Eye (tissue), 1 donor: ENCODE data around the gene GLIPR2.
"Not testable (repeated sequence)": the region's sequence is repeated elsewhere in the genome, so short reads cannot be mapped to it uniquely, and the experiment has no call there.

Experiments used
- DNase-seq: peaks from one replicate; pipeline ENCODE4 v3.0.0-alpha.2; 2015

Gene GLIPR2

DNA sequence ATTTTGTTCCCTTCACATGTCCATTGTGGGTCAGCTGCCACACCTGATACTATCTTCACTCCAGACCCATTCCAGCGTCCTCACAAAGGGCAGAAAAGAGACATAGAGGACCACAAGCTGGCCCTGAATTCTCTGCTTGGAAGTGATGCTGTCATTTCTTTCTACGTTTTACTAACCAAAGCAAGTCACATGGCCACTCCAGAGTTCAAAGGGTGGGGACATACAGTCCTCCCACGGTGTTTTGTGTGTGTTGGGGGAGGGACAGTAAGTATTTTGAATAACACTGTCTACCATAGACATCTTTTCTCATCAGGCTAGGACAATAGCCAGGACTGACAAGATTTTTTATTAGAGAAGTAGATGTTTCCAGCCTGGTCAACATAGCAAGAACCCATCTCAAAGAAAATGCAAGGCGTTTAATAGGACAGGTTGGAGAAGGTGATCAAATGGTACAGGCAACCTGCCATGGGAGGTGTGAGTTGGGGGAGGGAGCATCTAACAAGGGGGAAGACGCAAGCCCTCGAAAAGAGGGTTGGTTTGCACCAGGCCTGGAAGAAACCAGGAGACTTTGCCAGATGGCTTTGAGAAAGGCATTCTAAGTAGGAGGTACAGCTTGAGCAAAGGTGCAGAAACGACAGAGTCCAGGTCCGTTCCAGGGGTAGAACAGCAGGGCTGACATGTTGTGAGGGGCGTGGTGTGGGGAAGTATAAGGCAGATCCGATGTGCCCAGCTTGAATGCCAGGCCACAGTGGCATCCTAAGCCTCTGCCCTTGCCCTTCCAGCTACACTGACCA lies 11.3 kb upstream of the GLIPR2 start:
- no peak for DNase-seq

DNA sequence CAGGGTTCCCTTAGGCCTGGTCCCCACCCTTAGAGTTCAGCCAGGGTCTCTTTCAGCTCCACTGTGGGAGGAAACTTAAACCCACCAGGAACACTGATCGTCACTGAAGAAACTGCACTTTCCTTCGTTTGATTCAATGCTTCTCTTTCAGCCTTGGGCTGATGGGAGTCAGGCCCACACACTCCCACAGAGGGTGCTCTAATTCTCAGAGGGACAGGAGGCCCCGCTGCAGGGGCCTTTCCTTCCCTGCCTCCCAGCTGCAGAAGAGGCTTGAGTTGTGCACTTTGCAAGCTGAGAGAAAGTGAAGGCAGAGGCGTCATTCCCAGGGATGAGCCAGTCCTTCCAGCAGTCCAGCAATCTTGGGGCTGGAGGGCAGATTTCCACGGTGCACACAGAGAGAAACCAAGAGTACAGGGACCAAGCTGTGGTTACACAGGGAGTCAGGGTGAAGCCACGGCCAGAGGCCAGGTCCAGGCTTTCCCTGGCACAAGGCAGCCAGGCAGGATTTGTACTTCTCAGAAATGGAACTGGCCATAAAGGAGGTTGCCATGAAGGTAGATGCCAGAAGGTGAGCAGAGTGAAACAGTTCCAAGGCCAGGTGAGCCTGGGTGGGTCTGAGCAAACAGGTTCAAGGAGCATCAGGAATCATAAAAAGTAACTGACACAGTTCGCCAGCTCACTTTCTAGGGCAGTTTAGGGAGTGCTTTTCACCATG lies 10.4 kb upstream of the GLIPR2 start:
- no peak for DNase-seq

DNA sequence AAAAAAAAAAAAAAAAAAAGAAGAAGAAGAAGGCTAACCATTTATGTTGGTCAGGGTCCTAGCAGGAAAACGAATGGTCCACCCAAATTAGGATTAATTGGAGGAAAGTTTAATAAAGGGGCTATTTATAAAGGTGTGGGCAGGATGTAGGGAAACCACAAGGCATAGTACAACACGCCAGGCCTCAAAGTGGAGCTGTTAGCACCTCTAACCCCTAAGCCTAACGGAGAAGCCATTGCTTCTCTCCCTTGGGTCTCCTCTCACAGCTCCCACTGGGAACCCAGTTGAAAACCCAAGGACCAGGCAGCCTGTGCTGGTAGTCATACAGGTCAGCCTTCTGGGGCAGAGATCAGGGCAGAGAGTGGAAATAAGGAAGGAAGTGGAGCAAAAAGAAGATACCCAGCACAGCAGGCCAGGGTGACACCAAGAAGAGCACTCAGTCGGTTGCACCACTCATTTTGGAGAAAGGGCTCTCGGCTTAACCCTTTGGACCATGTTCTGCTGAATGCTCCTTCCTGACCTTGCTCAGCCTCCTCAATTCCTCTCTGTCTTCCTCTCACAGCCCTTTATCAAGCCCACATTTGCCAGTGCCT lies 8.8 kb upstream of the GLIPR2 start:
- no peak for DNase-seq

DNA sequence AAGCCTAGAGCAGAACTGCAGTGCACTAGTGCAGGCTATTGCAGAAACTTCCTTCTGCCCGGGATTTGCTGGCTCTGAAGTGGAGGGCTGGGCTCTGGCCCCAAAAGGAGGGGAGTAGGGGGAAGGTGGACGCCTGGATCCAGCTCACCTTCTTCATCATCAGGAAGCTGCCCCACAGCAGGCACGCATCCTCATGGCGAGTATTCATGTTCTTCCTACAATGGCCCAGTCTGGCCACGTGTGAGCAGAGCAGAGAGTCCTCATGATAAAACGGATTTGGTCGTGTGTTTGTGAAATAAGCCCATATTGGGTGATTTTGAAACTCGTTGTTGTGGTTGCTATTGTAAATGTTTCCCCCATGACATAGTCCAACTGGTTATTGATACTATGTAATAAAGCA lies 8.2 kb upstream of the GLIPR2 start:
- DNase-seq: no peak

DNA sequence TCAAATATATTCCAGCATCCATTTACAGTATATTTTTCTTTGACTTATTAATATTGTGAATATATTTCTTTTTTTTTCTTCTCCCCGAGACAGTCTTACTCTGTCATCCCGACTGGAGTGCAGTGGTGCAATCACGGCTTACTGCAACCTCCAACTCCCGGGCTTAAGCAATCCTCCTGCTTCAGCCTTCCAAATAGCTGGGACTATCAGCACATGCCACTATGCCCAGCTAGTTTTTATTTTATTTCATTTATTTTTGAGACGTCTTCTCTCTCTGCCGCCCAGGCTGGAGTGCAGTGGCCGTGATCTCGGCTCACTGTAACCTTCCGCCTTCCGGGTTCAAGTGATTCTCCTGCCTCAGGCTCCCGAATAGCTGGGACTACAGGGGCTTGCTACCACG lies 7.4 kb upstream of the GLIPR2 start:
- DNase-seq: no peak

DNA sequence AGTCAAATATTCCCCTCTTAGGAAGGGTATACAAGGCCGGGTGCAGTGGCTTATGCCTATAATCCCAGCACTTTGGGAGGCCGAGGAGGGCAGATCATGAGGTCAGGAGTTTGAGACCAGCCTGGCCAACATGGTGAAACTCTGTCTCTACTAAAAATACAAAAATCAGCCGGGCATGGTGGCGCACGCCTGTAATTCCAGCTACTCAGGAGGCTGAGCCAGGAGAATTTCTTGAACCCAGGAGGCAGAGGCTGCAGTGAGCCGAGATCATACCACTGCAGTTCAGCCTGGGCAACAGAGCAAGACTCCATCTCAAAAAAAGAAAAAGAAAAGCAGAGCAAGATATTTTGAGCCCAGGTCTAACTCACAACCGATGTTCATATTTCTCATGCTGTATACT lies 4.9 kb upstream of the GLIPR2 start:
- DNase-seq: not testable (repeated sequence)

DNA sequence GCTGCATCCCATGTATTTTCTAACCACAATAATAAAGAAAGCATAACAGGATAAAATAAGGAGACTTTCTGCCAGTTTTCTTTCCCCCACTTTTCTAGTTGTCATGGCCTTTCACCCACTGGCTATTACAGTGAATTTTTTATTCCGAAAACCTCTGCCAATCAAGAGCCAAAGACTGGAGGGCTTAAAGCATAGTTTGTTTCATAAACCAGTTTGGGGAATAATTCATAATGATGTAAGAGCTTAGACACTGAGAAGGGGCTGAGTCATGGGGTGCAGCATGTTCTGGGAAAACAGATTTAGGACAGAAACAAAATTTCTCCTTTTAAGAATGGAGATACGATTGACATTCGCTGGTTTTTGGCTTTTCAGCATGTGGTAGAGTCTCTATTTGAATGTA lies 4.4 kb upstream of the GLIPR2 start:
- no peak for DNase-seq

DNA sequence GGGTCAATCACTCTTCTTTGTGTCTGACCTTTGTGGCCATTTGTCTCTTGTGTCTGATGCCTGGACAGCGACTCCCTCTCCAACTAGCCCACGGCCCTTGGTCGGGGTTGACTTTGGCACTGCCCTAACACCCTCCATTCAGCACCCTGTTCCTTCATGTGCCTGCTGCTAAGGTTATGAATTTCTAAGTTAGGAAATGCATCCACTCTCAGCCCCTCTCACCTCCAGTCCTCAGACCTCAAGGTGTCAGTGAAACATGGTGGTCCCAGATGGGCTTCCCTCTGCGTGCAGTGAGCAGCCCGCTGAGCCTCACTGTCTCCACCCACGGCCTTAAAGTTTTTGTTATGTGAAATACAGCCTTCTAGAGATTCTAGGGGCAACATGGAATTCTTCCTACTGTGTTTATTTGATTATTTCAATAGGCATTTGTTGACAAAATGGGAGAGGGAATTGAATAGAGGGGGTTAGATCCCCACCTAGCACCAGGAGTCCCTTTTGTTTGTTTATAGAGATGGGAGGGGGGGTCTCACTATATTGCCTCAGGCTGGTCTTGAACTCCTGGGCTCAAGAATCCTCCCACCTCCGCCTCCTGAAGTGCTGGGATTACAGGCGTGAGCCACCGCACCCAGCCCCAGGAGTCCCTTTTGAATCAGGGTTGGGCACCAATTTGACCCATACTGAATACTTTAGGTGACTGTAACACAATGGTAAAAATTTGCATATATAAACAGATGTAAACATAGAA lies 1.6 kb upstream of the GLIPR2 start:
- DNase-seq: no peak

DNA sequence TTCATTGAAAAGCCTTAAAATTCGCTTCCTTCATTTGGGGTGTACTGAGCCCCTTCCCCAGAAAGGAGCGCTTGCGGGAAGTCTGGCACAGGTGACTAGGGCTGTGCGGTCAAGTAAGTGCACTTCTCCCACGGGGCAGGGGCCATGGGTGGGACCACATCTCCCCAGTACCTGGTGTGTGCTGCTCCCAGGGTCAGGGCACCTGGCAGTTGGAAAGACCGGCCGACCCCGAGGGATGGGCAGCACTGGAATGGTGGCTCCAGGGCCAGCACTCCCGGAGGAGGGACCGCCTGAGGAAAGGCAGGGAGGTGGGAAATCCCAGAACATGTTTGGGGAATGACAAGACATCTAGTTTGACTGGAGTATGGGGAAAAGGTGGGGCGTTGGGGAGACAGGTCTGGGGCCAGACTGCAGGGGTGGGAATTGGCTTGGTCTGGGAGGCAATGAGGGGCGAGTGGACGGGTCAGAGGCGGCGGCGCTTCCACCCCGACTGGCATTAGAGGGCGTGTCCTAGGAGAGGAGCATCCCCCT lies 727 bp upstream of the GLIPR2 start:
- DNase-seq: no peak

DNA sequence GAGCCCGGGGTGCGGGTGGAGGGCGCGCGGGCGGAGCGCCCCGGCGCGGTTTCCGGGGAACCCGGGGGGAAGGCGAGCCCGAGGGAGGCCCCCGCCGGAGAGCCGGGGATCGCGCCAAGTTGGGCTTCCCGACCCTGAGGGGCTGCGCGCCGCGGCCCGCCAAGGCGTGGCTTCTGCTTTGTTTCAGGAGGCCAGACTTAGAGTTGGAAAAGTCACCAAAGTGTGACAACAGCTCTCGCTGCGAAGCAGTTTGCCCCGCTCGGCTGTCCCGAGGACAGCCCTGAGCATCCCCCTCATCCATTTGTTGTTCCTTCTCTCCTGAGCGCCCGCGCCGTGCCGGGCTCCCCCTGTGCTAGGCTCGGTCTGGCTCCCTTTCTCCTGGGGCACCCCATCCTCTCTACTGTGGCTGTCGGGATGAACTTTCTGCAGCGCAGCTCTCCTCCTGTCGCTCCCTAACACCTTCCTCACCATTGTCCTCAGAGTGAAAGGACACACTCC lies 410 bp downstream of the GLIPR2 start:
- peak; percentile 60 for DNase-seq

DNA sequence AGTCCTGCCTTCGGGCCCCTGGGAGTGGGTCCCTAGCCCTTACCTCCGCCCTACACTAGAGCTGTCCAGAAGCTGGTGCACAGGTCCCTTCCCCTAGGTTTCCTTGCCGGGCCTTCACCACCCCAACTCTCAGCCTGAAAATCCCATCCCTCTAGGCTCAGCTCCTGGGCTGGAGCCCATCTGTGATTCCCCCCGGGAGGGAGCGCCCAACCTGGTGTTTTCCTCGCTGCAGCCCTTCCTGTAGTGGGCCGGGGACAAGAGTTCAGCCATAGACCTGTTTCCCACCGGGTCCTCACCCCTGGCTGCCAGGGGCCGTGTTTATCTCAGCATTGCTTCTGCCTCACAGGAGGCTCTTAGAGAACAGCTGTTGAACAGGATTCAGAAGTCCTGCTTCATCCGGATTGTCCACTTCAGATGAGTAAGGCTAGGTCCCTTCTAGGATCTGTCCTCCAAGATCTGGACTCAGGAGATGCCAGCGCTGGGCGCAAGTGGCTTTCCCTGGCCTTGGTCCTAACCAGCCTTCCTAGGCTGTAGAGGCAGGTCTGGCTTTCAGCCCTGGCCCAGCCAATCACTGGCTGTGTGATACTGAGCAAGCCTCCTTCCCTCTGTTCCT lies 965 bp downstream of the GLIPR2 start:
- peak; percentile 56 for DNase-seq

DNA sequence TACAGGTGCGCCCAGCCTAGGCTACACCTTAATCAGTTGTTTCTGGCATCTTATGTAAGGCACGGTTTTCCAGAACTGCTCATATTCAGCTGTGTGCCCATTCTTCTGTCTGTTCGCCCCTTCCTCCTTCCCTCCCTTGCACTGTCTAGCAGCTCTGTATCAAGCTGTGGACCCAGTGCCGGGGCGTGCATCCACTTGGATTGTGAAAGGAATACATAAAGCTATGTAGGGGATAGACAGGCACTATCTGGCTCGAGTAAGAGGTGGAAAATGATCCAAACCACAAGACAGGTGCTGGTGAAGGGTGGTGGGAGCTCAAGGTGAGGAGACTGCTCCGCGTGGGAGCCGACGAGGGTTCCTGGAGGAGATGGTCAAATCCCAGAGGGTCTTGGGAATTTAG lies 2.0 kb downstream of the GLIPR2 start:
- no peak for DNase-seq

DNA sequence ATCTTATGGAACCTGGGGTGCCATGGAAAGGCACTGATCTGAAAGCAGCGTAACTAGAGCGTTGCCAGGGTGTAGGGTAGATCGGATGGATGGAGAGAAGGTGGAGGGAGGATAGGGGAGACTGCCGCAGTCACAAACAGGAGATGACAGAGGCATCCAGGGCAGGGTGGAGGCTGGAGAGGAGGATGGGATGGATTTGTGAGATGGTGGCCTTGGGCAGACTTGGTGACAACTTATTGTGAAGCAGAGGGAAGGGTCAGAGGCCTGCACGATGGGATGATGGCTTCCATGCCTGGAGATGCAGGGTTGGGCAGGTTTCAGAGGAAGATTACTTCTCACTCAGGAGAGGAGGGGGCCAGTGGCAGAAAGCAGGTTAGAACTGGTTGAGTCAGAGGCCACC lies 2.4 kb downstream of the GLIPR2 start:
- DNase-seq: no peak

DNA sequence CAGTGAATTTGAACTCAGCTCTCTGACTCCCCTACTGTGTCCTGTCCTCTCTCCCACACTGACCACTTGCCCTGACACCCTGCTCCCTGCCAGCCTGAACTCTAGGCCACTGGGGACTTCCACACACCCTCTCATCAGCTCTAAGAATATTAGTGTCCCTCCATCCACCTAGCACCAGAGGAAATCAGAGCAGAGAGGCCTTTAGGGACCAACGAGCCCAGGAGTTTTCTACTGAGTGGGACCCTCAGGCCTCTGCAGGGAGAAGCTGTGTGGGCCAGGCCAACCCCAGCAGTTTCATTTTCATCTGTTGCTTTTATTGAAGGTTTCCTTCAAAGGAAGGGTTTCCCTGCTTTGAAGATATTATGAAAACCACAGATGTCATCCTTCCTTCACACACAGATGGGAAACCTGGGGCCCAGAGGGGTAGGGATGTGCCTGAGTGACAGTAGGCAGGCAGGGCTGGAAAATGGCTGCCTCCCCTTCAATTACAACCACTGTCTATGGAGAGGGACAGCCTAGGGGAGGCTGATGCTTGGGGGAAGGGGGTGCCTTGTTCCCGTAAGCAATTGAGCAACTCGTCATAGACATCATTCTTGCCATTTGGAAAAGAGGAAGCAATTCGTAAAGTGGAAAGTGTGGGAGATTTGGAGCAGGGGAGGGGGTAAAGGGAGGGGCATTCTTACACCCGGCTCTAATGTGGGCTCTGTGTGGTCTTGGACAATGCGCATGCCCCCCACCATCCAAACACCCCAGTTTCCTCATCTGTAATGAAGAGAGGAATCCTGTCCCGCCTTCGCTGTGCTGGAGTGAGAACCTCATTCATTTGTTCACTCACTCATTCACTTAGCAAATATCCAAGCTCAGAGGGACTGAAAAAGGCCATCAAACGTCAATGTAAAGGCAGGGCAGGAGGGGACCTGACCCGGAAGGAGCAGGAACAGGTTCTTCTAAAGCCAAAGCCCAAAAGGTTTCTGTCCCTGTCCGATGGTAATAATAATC lies 3.9 kb downstream of the GLIPR2 start:
- no peak for DNase-seq

DNA sequence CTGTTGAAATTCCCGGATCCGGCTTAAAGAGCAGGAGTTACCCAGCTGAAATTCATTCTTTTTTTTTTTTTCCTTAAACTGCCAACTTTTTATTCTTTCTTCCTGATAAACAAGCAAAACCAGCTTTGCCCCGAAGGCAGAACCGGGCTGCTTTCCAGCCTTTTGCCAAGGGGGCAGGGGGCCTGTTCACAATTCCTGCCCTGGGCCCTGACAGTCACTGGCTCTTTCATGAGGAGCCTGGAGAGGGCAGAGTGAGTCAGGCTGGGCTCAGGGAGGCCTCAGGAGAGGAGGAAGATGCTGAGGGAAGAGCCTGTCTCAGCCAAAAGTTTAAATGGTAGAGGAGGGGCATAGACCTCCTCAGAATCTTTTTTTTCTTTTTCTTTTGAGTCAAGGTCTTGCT lies 4.8 kb downstream of the GLIPR2 start:
- DNase-seq: no peak

DNA sequence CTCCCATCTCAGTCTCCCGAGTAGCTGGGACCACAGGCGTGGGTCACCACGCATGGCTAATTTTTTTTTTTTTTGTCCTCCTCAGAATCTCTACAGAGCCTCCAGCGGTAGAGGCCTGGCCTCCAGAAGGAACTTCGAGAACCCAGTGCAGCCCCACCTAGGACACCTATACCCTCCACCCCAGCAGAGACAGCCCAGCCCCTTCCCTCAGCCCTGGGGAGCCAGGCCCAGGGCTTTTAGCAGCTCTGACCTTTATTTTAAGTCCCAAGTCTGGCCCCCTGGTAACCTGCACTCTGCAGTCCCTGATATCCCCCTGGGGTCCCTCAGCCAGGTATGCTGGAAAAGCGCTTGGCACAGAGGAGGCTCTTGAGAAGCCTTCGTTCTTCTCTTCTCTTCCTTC lies 5.2 kb downstream of the GLIPR2 start:
- DNase-seq: no peak

DNA sequence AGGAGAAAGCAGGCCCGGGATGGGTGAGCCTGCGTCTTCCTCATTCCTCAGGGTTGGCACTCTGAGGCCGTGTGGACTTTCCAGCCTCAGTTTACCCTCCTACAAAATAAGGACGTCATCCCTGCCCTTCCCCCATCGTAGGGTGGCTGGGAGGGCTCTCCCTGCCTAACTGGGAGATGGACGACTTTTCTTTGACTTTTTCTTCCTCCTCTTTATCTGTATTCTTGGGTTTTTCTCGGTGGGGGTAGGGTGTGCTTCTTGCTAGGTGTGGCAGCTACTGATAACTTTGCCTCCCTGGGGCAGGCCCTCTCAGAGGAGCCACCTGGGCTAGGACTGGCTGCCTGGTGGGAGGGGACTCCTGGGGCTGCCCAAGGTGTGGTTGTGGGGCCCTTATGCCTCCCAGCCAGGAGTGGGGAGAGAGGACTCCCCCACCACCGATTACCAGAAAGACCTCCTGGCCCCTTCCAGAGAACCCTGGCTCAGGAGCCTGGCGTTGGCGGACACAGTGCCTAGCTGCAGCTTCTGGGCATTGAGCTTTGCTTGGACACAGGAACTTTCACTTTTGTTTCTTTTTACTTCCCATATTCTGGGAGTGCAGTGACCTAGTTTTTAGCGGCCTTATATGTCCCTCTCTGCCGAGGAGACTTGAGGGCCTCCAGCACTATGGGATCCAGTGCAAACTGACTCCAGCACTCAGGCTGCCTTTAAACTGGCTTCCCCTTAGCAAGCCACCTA lies 6.1 kb downstream of the GLIPR2 start:
- no peak for DNase-seq

DNA sequence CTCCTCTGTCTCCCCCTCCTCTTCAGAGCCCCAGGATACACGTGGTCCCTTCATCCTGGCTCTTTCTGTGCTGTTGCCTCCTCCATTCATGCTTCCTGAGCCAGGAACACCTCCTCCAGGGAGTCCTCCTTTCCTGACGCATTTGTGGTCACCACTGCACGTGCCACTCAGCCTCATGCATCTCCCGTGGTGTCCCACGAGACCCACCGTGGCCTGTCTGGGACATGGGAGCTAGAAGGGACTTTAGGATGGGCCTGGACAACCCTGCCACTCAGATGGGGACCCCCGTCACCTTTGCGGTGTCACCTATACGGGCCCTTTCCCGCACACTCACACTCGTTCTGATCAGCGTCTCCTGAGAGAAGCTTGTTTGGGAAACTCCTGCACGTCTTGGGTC lies 6.7 kb downstream of the GLIPR2 start:
- DNase-seq: no peak

DNA sequence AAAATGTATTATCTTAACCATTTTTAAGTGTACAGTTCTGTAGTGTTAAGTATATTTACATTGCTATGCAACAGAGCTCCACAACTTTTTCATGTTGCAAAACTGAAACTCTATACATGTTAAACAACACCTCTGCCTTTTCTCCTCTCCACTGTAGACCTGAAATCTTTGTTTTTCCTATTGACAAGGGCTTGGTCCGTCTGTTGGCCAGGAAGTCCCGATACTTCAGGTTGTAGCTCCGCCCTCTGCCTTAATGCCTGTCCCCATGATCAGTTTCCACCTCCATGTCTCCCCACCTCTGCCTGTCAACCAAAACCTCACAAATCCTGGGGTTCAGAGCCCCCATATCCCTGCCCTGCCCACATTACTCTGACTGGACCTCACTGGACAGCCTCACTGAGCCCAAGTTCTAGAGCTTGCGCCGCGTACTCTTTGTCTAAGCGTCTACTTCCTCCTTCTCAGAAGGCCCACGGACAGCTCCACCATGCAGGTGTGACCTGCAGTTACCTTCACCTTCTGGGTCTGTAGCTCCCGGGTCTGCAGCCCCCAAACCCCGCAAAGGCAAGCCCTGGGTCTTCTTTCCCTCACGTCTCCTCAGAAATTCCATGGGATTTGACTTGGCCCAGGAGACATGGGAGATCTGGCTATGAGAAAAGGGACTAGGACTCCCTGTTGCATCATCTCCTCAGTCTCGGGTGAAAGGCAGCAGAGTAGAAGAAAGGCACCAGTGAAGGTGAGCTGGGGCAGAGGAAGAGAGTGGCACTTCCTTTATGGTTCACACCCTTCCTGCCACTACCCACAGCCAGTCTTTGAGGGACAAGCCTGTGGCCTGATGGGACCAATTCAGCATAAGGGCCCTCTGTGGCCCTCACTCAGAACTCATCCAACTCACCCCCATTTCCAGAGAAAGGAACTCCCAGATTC lies 8.0 kb downstream of the GLIPR2 start:
- no peak for DNase-seq
